A673 (cell line): ENCODE data around the gene ANXA5. TPM values are rescaled to one million over a fixed set of nuclear protein-coding genes. Genes with fewer than 3 reads are reported as not detected.

Experiments
- BruUV-seq: library from RNA; stranded (reverse); fragments of 400-500 nt; replicated peaks from 2 replicates; lab custom pipeline; 2021; lab: Mats Ljungman, UMichigan
- CTCF ChIA-PET: fragments of 300-600 bp; sonication (Branson Sonifier 250); formaldehyde crosslinking; loops from one replicate; lab custom pipeline; 2022; ENCODE audit warnings: antibody characterized with exemption; lab: Charles Lee
- POLR2A ChIA-PET: fragments of 300-600 bp; sonication (Branson Sonifier 250); formaldehyde crosslinking; loops from one replicate; lab custom pipeline; 2022; ENCODE audit warnings: antibody characterized with exemption; ENCODE audit not compliant: low non-redundant PET; lab: Charles Lee
- DNase-seq: peaks from one replicate; pipeline ENCODE4 v3.0.0-alpha.2; 2015; ENCODE audit warnings: low spot score
- H3K27ac ChIP-seq: fragments of 200-600 bp; sonication (generic); 2 replicates; pipeline ENCODE4 v1.5.1; 2016; ENCODE audit warnings: mixed run types, low read depth, mild to moderate bottlenecking, mixed read lengths, antibody characterized with exemption, low read length; ENCODE audit not compliant: poor library complexity, severe bottlenecking
- H3K27me3 ChIP-seq: fragments of 200-600 bp; sonication (generic); replicated peaks from 2 replicates; pipeline ENCODE4 v1.6.1; 2017; ENCODE audit warnings: mixed run types, low read depth, mild to moderate bottlenecking, mixed read lengths, antibody characterized with exemption, low read length; ENCODE audit not compliant: insufficient read depth, poor library complexity
- H3K36me3 ChIP-seq: fragments of 200-600 bp; sonication (generic); 2 replicates; pipeline ENCODE4 v1.6.1; 2016; ENCODE audit warnings: mixed run types, mild to moderate bottlenecking, mixed read lengths, antibody characterized with exemption, low read length; ENCODE audit not compliant: insufficient read depth, poor library complexity, severe bottlenecking
- H3K4me1 ChIP-seq: fragments of 200-600 bp; sonication (generic); 2 replicates; pipeline ENCODE4 v1.6.1; 2017; ENCODE audit warnings: mixed run types, mild to moderate bottlenecking, mixed read lengths, antibody characterized with exemption, low read length; ENCODE audit not compliant: insufficient read depth, poor library complexity, severe bottlenecking
- H3K4me3 ChIP-seq: fragments of 200-600 bp; sonication (generic); 2 replicates; pipeline ENCODE4 v1.5.1; 2016; ENCODE audit warnings: low read depth, mixed run types, mild to moderate bottlenecking, mixed read lengths, low read length; ENCODE audit not compliant: poor library complexity, severe bottlenecking
- H3K9me3 ChIP-seq: fragments of 200-600 bp; sonication (generic); 2 replicates; pipeline ENCODE4 v1.6.1; 2016; ENCODE audit warnings: mixed run types, low read depth, mild to moderate bottlenecking, mixed read lengths, antibody characterized with exemption, low read length; ENCODE audit not compliant: poor library complexity, severe bottlenecking
- CTCF ChIP-seq: fragments of 300-800, 200-600 bp; sonication (generic); conservative IDR thresholded peaks from 2 replicates; pipeline ENCODE4 v1.5.1; 2017; ENCODE audit warnings: low read depth, mild to moderate bottlenecking, antibody characterized with exemption, low read length, moderate library complexity, mixed read lengths
- EZH2 ChIP-seq: fragments of 200-600 bp; sonication (generic); IDR thresholded peaks from 2 replicates; pipeline ENCODE4 v1.6.1; 2017; ENCODE audit warnings: borderline replicate concordance, low read depth, mild to moderate bottlenecking, mixed read lengths, antibody characterized with exemption, low read length; ENCODE audit not compliant: poor library complexity, severe bottlenecking
- intact Hi-C: fragments of 100-400 bp; cut with micrococcal nuclease; formaldehyde crosslinking; loops from one replicate; pipeline ENCODE4 v1.10.0; 2022; ENCODE audit not compliant: unreplicated experiment
- total RNA-seq: library from RNA; stranded (reverse); gene quantifications from 2 replicates; pipeline ENCODE4 v1.2.3, GENCODE V29; 2021

Gene ANXA5
- total RNA-seq, 1 experiment from 2014 or later, result 389 TPM

GRCh38 chr4:121677524-121677923 lies 19.3 kb downstream of the ANXA5 start:
- H3K27ac ChIP-seq, result no peak overlapping the region
- H3K4me3 ChIP-seq, result no peak overlapping the region
- CTCF ChIA-PET, result no interaction called here
- peaks cover 72% of the 10 kb centered on the region for H3K36me3 ChIP-seq
- no peak for TF ChIP-seq CTCF
- TF ChIP-seq EZH2, result no peak
- POLR2A ChIA-PET, result interaction anchor here (0.6 kb wide), 1 partner anchor 501 kb away, joined by 3 read pairs; no protein-coding TSS in a partner anchor
- intact Hi-C loops, result no loop called here
- no TSS peak for BruUV-seq
- no peaks in the 10 kb centered on the region for H3K27me3 ChIP-seq
- H3K9me3 ChIP-seq, result no peaks in the 10 kb centered on the region
- DNase-seq, result no peak
- H3K4me1 ChIP-seq, result no peaks in the 10 kb centered on the region

GRCh38 chr4:121676345-121677075 lies 20.3 kb downstream of the ANXA5 start:
- TF ChIP-seq EZH2 (no peak), CTCF (no peak)
- Histone ChIP-seq H3K9me3 (no peaks in the 10 kb centered on the region), H3K36me3 (peaks cover 73% of the 10 kb centered on the region), H3K4me3 (no peak overlapping the region), H3K4me1 (no peaks in the 10 kb centered on the region), H3K27me3 (no peaks in the 10 kb centered on the region), H3K27ac (no peak overlapping the region)
- ChIA-PET CTCF (no interaction called here), POLR2A (no interaction called here)
- intact Hi-C loops, result no loop called here
- no TSS peak for BruUV-seq
- no peak for DNase-seq

GRCh38 chr4:121675715-121676114 lies 21.1 kb downstream of the ANXA5 start:
- peaks cover 1% of the 10 kb centered on the region for H3K4me1 ChIP-seq
- ChIA-PET POLR2A (no interaction called here), CTCF (no interaction called here)
- H3K36me3 ChIP-seq, result peaks cover 70% of the 10 kb centered on the region
- BruUV-seq, result no TSS peak
- TF ChIP-seq EZH2 (no peak), CTCF (0 out of 2 replicates have a peak, but pooled peaks have one; percentile 25)
- H3K27me3 ChIP-seq, result no peaks in the 10 kb centered on the region
- DNase-seq, result no peak
- no peak overlapping the region for H3K4me3 ChIP-seq
- intact Hi-C loops, result no loop called here
- H3K27ac ChIP-seq, result no peak overlapping the region
- H3K9me3 ChIP-seq, result no peaks in the 10 kb centered on the region
